T-helper 2 cell treated with Interferon-gamma antibody and Interleukin-4, amounts not matched to agents 5 μg/mL and 100 μg/mL, for 36 hours (primary cell): ENCODE measurements around the gene UVSSA.
"Not testable (repeated sequence)": the region's sequence is repeated elsewhere in the genome, so short reads cannot be mapped to it uniquely, and the experiment has no call there.

Experiments
- DNase-seq: peaks from one replicate; pipeline ENCODE4 v3.0.0; 2021; ENCODE audit warnings: low spot score
- H3K27ac Mint-ChIP-seq: one replicate; pipeline ENCODE4 v1.8.0; 2021; ENCODE audit warnings: mild to moderate bottlenecking, mixed read lengths
- H3K27me3 Mint-ChIP-seq: one replicate; pipeline ENCODE4 v1.8.0; 2021; ENCODE audit warnings: low read depth, mixed read lengths
- H3K36me3 Mint-ChIP-seq: one replicate; pipeline ENCODE4 v1.8.0; 2021; ENCODE audit warnings: low read depth, mixed read lengths
- H3K4me1 Mint-ChIP-seq: one replicate; pipeline ENCODE4 v1.8.0; 2021; ENCODE audit warnings: low read depth, mixed read lengths
- H3K4me3 Mint-ChIP-seq: one replicate; pipeline ENCODE4 v1.8.0; 2022; ENCODE audit warnings: mild to moderate bottlenecking, moderate library complexity, mixed read lengths
- H3K9me3 Mint-ChIP-seq: one replicate; pipeline ENCODE4 v1.8.0; 2021; ENCODE audit warnings: mixed read lengths

UVSSA gene

GRCh38 chr4:1365271-1366178 lies 18.5 kb downstream of the UVSSA start:
- Mint-ChIP-seq H3K36me3 (no peaks in the 10 kb centered on the region), H3K4me1 (no peaks in the 10 kb centered on the region), H3K9me3 (no peaks in the 10 kb centered on the region), H3K27ac (no peak overlapping the region), H3K27me3 (no peaks in the 10 kb centered on the region), H3K4me3 (no peak overlapping the region)
- DNase-seq = no peak

DNA sequence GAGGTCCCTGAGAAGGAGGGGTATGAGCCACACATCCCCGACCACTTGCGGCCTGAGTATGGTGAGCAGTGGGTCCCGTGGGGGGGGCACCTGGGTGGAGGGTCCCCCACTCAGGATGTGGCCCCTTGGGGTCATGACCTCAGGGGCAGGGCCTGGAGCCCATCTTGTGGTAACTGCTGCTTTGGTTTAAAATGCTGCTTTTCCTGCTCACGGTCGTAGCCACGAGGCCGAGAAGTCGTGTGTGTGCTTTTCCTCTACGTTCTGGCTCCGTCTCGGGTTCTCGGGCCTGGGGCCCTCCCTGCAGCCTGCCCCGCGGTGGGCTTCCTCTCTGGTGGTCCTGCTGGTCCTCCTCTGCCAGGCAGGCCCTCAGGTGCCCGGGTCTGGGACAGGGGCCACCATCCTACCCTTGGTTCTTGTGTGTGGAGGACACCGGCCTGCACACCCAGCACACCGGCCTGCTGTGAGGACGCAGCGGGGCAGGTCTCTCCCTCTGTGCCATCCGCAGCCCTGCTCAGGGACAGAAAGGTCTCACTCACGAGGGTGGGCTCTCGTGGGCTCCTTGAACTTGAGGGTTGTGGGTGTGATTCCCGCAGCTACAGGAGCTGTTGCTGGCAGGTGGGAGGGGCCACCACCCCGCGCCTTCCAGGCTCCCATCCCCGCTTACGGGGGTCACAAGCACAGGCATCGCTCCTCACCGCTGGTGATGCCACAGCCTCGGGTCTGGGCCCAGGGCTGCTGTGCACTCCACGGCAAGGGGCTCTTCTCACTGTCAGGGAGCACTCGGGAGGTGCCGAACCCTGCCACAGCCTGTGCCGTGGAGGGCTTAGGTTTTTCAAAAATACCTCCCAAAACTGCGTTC lies 19.6 kb downstream of the UVSSA start:
- no peak overlapping the region for H3K4me3 Mint-ChIP-seq
- no peak for DNase-seq
- no peak overlapping the region for H3K27ac Mint-ChIP-seq
- H3K4me1 Mint-ChIP-seq = no peaks in the 10 kb centered on the region
- no peaks in the 10 kb centered on the region for H3K27me3 Mint-ChIP-seq
- H3K9me3 Mint-ChIP-seq = no peaks in the 10 kb centered on the region
- H3K36me3 Mint-ChIP-seq = no peaks in the 10 kb centered on the region

- Mint-ChIP-seq H3K4me3 (no peak overlapping the region), H3K27me3 (no peaks in the 10 kb centered on the region), H3K36me3 (no peaks in the 10 kb centered on the region), H3K4me1 (no peaks in the 10 kb centered on the region), H3K9me3 (no peaks in the 10 kb centered on the region), H3K27ac (no peak overlapping the region)
- DNase-seq = no peak
Observed at GRCh38 chr4:1367230-1367935, 20.4 kb downstream of the UVSSA start.

GRCh38 chr4:1367936-1368289 lies 20.9 kb downstream of the UVSSA start:
- H3K27ac Mint-ChIP-seq = no peak overlapping the region
- H3K27me3 Mint-ChIP-seq = no peaks in the 10 kb centered on the region
- H3K9me3 Mint-ChIP-seq = no peaks in the 10 kb centered on the region
- DNase-seq = no peak
- H3K36me3 Mint-ChIP-seq = no peaks in the 10 kb centered on the region
- no peaks in the 10 kb centered on the region for H3K4me1 Mint-ChIP-seq
- H3K4me3 Mint-ChIP-seq = no peak overlapping the region

DNA sequence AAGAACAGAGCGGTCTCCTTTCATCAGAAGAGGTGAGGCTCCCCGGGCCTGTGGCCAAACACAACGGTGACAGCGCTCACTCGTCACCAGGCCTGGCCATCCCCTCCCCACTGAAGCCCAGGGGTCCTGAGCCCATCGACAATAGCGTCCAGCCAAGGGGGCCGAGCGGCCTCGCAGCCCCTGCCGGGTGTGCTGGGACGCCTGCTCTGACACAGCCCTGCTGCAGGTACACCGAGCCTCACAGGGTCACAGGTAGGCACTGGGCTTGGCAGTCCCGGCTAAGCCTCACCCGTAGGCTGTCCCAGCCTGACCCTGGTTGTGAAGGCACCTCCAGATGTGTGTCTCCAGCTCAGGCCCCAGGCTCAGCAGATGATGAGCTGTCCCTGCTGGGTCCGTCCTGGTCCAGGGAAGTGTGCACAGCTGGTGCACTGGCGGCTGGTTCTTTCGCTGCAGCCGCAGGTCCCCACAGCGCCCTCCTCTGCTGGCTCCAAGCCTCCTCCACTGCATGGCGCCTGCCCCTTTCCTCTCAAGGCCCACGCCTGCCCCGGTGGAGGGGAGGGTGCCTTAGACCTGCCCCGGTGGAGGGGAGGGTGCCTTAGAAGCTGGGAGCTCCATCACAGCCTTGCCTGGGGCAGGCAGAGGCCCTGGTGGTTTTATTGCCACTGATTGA lies 21.5 kb downstream of the UVSSA start:
- H3K9me3 Mint-ChIP-seq = no peaks in the 10 kb centered on the region
- no peaks in the 10 kb centered on the region for H3K27me3 Mint-ChIP-seq
- H3K4me3 Mint-ChIP-seq = no peak overlapping the region
- DNase-seq = no peak
- no peaks in the 10 kb centered on the region for H3K36me3 Mint-ChIP-seq
- H3K4me1 Mint-ChIP-seq = no peaks in the 10 kb centered on the region
- no peak overlapping the region for H3K27ac Mint-ChIP-seq

DNA sequence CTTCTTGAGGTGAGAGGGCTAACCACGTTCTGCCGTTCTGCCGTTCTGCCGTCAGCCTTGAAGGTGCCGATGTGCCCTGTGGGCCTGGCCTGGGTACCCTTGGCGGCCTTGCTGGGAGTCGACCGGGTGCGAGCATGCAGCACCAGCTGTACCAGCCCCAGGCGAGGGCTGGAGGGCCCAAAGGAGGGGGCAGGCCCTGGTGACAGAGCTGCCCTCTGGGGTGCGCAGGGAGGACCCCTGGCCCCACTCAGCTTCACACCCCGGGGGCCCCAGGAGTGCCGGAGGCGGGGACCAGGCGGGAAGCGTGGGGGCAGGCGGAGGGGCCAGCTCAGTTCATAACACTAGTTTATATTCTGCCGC lies 22.1 kb downstream of the UVSSA start:
- Mint-ChIP-seq H3K4me1 (no peaks in the 10 kb centered on the region), H3K27ac (no peak overlapping the region), H3K9me3 (no peaks in the 10 kb centered on the region), H3K27me3 (no peaks in the 10 kb centered on the region), H3K4me3 (no peak overlapping the region), H3K36me3 (no peaks in the 10 kb centered on the region)
- DNase-seq = no peak

GRCh38 chr4:1369479-1370079 lies 22.6 kb downstream of the UVSSA start:
- no peaks in the 10 kb centered on the region for H3K27me3 Mint-ChIP-seq
- no peaks in the 10 kb centered on the region for H3K9me3 Mint-ChIP-seq
- no peak overlapping the region for H3K27ac Mint-ChIP-seq
- H3K4me1 Mint-ChIP-seq = no peaks in the 10 kb centered on the region
- no peak overlapping the region for H3K4me3 Mint-ChIP-seq
- no peak for DNase-seq
- H3K36me3 Mint-ChIP-seq = no peaks in the 10 kb centered on the region

GRCh38 chr4:1370321-1371124 lies 23.5 kb downstream of the UVSSA start:
- Mint-ChIP-seq H3K4me3 (no peak overlapping the region), H3K27me3 (no peaks in the 10 kb centered on the region), H3K4me1 (no peaks in the 10 kb centered on the region), H3K9me3 (no peaks in the 10 kb centered on the region), H3K36me3 (no peaks in the 10 kb centered on the region), H3K27ac (no peak overlapping the region)
- no peak for DNase-seq

GRCh38 chr4:1371176-1372165 lies 24.5 kb downstream of the UVSSA start:
- DNase-seq = no peak
- H3K4me3 Mint-ChIP-seq = no peak overlapping the region
- H3K9me3 Mint-ChIP-seq = no peaks in the 10 kb centered on the region
- H3K36me3 Mint-ChIP-seq = no peaks in the 10 kb centered on the region
- no peak overlapping the region for H3K27ac Mint-ChIP-seq
- no peaks in the 10 kb centered on the region for H3K27me3 Mint-ChIP-seq
- H3K4me1 Mint-ChIP-seq = no peaks in the 10 kb centered on the region

- H3K4me1 Mint-ChIP-seq, DNase-seq, H3K9me3 Mint-ChIP-seq, H3K36me3 Mint-ChIP-seq, H3K27ac Mint-ChIP-seq, H3K4me3 Mint-ChIP-seq, H3K27me3 Mint-ChIP-seq: not testable (repeated sequence)
Observed at GRCh38 chr4:1372576-1372975, 25.6 kb downstream of the UVSSA start.

DNA sequence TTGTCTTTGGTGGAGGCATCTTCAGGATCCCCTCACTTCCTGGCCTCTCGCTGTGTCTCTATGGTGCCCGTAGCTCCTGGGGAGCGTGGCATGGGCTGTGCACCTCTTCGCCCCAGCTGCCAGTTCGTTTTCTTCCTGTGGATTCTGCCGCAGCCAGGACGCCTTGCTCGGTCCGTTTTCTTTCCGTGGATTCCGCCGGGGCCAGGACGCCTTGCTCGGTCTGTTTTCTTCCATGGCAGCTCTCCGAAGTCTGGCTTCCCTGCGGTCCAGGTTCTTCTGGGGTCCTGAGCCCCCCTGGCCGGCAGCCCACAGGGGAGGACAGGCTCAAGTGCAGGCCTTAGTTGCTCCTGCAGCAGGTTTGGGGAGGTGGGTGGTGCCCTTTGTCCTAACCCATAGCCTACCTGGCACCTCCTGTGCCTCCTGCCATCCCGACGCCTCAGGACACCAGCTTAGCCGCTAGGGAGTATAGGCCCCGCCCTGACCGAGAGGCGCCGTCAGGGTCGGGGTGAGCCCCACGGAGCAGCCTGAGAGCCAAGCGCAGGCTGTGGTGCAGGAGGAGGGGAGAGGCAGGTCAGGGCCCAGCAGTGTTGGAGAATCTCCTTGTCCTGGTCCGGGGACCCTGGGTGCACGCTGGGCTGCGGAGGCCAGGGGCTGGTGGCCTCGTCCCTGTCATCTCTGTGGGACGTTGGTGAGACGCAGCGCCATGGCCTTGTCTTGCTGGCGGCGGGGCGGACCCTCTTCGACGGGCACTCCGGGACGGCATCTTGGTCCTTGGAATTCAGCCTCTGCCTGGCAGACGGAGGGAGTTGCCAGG lies 27.1 kb downstream of the UVSSA start:
- H3K27me3 Mint-ChIP-seq = no peaks in the 10 kb centered on the region
- no peak for DNase-seq
- H3K4me3 Mint-ChIP-seq = no peak overlapping the region
- H3K36me3 Mint-ChIP-seq = no peaks in the 10 kb centered on the region
- H3K9me3 Mint-ChIP-seq = no peaks in the 10 kb centered on the region
- H3K27ac Mint-ChIP-seq = no peak overlapping the region
- H3K4me1 Mint-ChIP-seq = no peaks in the 10 kb centered on the region
